SK-N-SH treated with all-trans-retinoic acid at 6 μM for 48 hours (cell line): ENCODE data around the gene SLC66A3.

Experiments used
- ATAC-seq: fragments of 200-7000 bp; cut with Tn5 transposase; 3 replicates; pipeline ENCODE4 v1.9.1; 2020; ENCODE audit warnings: mild to moderate bottlenecking, moderate library complexity
- BACH2 ChIP-seq: fragments of 250-450 bp; sonication (Bioruptor Pico); IDR thresholded peaks from 2 replicates; pipeline ENCODE4 v1.9.0; 2021; ENCODE audit warnings: mild to moderate bottlenecking, borderline replicate concordance
- CREB5 ChIP-seq: fragments of 250-450 bp; sonication (Bioruptor Pico); IDR thresholded peaks from 2 replicates; pipeline ENCODE4 v1.5.1; 2020; ENCODE audit warnings: low read depth, mild to moderate bottlenecking, moderate library complexity
- CSDC2 ChIP-seq: fragments of 250-450 bp; sonication (Bioruptor Pico); IDR thresholded peaks from 2 replicates; pipeline ENCODE4 v1.5.0; 2020; ENCODE audit warnings: mild to moderate bottlenecking, moderate library complexity
- ESRRG ChIP-seq: fragments of 250-450 bp; sonication (Bioruptor Pico); IDR thresholded peaks from 2 replicates; pipeline ENCODE4 v1.6.1; 2021; ENCODE audit warnings: mild to moderate bottlenecking
- GLIS3 ChIP-seq: fragments of 250-450 bp; sonication (Bioruptor Pico); IDR thresholded peaks from 2 replicates; pipeline ENCODE4 v1.5.0; 2020; ENCODE audit warnings: mild to moderate bottlenecking, moderate library complexity
- ISL1 ChIP-seq: fragments of 250-450 bp; sonication (Bioruptor Pico); IDR thresholded peaks from 2 replicates; pipeline ENCODE4 v2.1.2; 2022; ENCODE audit warnings: mild to moderate bottlenecking, moderate library complexity
- OSR1 ChIP-seq: fragments of 250-450 bp; sonication (Bioruptor Pico); IDR thresholded peaks from 2 replicates; pipeline ENCODE4 v1.8.0; 2022; ENCODE audit warnings: moderate library complexity, mild to moderate bottlenecking, inconsistent platforms
- PATZ1 ChIP-seq: fragments of 250-450 bp; sonication (Bioruptor Pico); IDR thresholded peaks from 2 replicates; pipeline ENCODE4 v1.8.0; 2020; ENCODE audit warnings: mild to moderate bottlenecking, moderate library complexity, borderline replicate concordance
- POU6F1 ChIP-seq: fragments of 250-450 bp; sonication (Bioruptor Pico); IDR thresholded peaks from 2 replicates; pipeline ENCODE4 v1.8.0; 2021; ENCODE audit warnings: low read depth, mild to moderate bottlenecking, moderate library complexity, borderline replicate concordance
- PPARA ChIP-seq: fragments of 250-450 bp; sonication (Bioruptor Pico); IDR thresholded peaks from 2 replicates; pipeline ENCODE4 v1.5.0; 2020; ENCODE audit warnings: mild to moderate bottlenecking, borderline replicate concordance
- RARB ChIP-seq: fragments of 250-450 bp; sonication (Bioruptor Pico); IDR thresholded peaks from 2 replicates; pipeline ENCODE4 v1.8.0; 2021; ENCODE audit warnings: mild to moderate bottlenecking, moderate library complexity
- SNAI2 ChIP-seq: fragments of 250-450 bp; sonication (Bioruptor Pico); IDR thresholded peaks from 2 replicates; pipeline ENCODE4 v1.5.0; 2020; ENCODE audit warnings: mild to moderate bottlenecking, moderate library complexity
- TCF4 ChIP-seq: fragments of 250-450 bp; sonication (Bioruptor Pico); IDR thresholded peaks from 2 replicates; pipeline ENCODE4 v1.8.0; 2021; ENCODE audit warnings: mild to moderate bottlenecking, moderate library complexity, borderline replicate concordance
- TOX ChIP-seq: fragments of 250-450 bp; sonication (Bioruptor Pico); IDR thresholded peaks from 2 replicates; pipeline ENCODE4 v1.8.0; 2021; ENCODE audit warnings: mild to moderate bottlenecking, moderate library complexity, borderline replicate concordance
- TSHZ2 ChIP-seq: fragments of 250-450 bp; sonication (Bioruptor Pico); IDR thresholded peaks from 2 replicates; pipeline ENCODE4 v1.5.0; 2020; ENCODE audit warnings: mild to moderate bottlenecking, moderate library complexity
- ZC3H10 ChIP-seq: fragments of 250-450 bp; sonication (Bioruptor Pico); IDR thresholded peaks from 2 replicates; pipeline ENCODE4 v1.5.1; 2021; ENCODE audit warnings: mild to moderate bottlenecking, moderate library complexity
- ZFP3 ChIP-seq: fragments of 250-450 bp; sonication (Bioruptor Pico); IDR thresholded peaks from 2 replicates; pipeline ENCODE4 v1.5.0; 2020; ENCODE audit warnings: mild to moderate bottlenecking, moderate library complexity
- ZFP30 ChIP-seq: fragments of 450-650 bp; formaldehyde crosslinking; IDR thresholded peaks from 2 replicates; pipeline ENCODE4 v1.5.0; 2022; ENCODE audit warnings: mild to moderate bottlenecking, moderate library complexity
- ZNF565 ChIP-seq: fragments of 450-650 bp; formaldehyde crosslinking; conservative IDR thresholded peaks from 2 replicates; pipeline ENCODE4 v1.5.0; 2020; ENCODE audit warnings: low read depth, mild to moderate bottlenecking, moderate library complexity
- ZNF70 ChIP-seq: fragments of 450-650 bp; formaldehyde crosslinking; IDR thresholded peaks from 2 replicates; pipeline ENCODE4 v1.5.0; 2020; ENCODE audit warnings: mild to moderate bottlenecking, moderate library complexity
- ZNF8 ChIP-seq: fragments of 450-650 bp; formaldehyde crosslinking; IDR thresholded peaks from 2 replicates; pipeline ENCODE4 v1.5.0; 2020; ENCODE audit warnings: mild to moderate bottlenecking, moderate library complexity
- TF ChIP-seq, protein P1 (sequence below): fragments of 250-450 bp; sonication (Bioruptor Pico); IDR thresholded peaks from 2 replicates; pipeline ENCODE4 v1.5.1; 2021; ENCODE audit warnings: mild to moderate bottlenecking, moderate library complexity

The SLC66A3 gene

DNA sequence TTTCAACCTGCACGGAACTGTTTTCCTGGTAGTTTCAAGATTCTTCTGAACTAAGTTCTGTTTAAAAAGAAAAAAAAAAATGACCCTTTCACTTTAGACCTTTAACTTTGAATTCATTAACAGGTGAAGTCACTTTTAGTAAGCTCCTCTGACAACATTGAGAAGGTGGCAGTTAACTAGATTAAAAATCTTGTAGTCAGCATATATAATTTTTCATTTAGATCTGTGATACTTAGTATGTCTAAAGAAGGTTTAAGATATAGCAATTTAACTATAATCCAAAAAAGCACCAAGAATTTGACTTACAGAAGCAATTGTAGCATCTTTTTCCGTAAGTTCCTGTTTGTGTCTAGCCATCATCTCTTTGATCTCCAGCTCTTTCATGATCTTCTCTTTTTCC, 45.4 kb downstream of the SLC66A3 start:
- no peak for ATAC-seq

GRCh38 chr2:11201969-11202368, 46.7 kb downstream of the SLC66A3 start:
- no peak for ATAC-seq
- TF ChIP-seq PPARA (CRISPR knock-in tag) (no peak), ZNF8 (CRISPR knock-in tag) (no peak), CREB5 (CRISPR knock-in tag) (no peak), GLIS3 (no peak), TOX (CRISPR knock-in tag) (no peak)

More for the DNA sequence above, 45.4 kb downstream of the SLC66A3 start:
- TF ChIP-seq PATZ1, result no peak
- TF ChIP-seq, protein P1, sequence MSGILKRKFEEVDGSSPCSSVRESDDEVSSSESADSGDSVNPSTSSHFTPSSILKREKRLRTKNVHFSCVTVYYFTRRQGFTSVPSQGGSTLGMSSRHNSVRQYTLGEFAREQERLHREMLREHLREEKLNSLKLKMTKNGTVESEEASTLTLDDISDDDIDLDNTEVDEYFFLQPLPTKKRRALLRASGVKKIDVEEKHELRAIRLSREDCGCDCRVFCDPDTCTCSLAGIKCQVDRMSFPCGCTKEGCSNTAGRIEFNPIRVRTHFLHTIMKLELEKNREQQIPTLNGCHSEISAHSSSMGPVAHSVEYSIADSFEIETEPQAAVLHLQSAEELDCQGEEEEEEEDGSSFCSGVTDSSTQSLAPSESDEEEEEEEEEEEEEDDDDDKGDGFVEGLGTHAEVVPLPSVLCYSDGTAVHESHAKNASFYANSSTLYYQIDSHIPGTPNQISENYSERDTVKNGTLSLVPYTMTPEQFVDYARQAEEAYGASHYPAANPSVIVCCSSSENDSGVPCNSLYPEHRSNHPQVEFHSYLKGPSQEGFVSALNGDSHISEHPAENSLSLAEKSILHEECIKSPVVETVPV, result no peak
- TF ChIP-seq TCF4 (CRISPR knock-in tag), result no peak
- TF ChIP-seq ZFP30, result no peak
- no peak for TF ChIP-seq CSDC2 (CRISPR knock-in tag)
- no peak for TF ChIP-seq POU6F1 (CRISPR knock-in tag)
- TF ChIP-seq RARB (CRISPR knock-in tag), result no peak
- TF ChIP-seq ZC3H10 (CRISPR knock-in tag), result no peak
- no peak for TF ChIP-seq ESRRG (CRISPR knock-in tag)
- TF ChIP-seq ZFP3, result no peak
- TF ChIP-seq GLIS3, result no peak
- no peak for TF ChIP-seq TSHZ2 (CRISPR knock-in tag)
- TF ChIP-seq CREB5 (CRISPR knock-in tag), result no peak
- no peak for TF ChIP-seq ZNF565
- TF ChIP-seq BACH2 (CRISPR knock-in tag), result no peak
- no peak for TF ChIP-seq ZNF70
- no peak for TF ChIP-seq TOX (CRISPR knock-in tag)
- TF ChIP-seq PPARA (CRISPR knock-in tag), result no peak
- TF ChIP-seq OSR1, result no peak
- no peak for TF ChIP-seq SNAI2 (CRISPR knock-in tag)

DNA sequence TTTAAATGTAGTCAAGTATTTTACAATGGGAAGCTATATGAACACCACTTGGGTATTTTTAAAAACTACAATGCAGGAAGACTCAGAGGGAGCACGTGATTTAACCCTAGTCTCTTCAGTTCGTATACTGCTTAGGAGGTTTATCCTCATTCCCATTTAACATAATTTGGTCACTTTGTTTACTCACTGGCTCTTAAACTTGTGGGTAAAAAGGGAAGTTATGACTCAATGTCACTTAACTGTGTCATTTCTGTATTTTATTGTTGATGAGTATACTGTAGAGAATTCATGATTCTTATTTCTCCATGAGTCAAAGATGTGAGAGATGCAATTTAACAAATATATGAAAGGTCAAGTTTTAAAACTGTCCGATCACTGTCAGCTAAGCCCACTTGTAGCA, 48.2 kb downstream of the SLC66A3 start:
- peak; percentile 84 for ATAC-seq
- TF ChIP-seq ISL1, result peak; percentile 78
- no peak for TF ChIP-seq BACH2 (CRISPR knock-in tag)
- no peak for TF ChIP-seq ZNF565
